GM12864 (cell line): Measurements from ENCODE around the gene GRID1.

Experiments
- DNase-seq: peaks from one replicate; pipeline ENCODE4 v3.0.0-alpha.2; 2011; ENCODE audit warnings: low read depth
- H3K4me3 ChIP-seq: 2 replicates; pipeline ENCODE4 v1.5.1; 2011; ENCODE audit warnings: mild to moderate bottlenecking, low read depth, low read length, control low read depth
- CTCF ChIP-seq: IDR thresholded peaks from 2 replicates; pipeline ENCODE4 v1.5.1; 2011; ENCODE audit warnings: low read depth, mild to moderate bottlenecking, moderate library complexity, low read length, control low read depth, inconsistent platforms; ENCODE audit errors: missing control alignments

GRID1 gene

GRCh38 chr10:86300399-86300925 lies 66.1 kb downstream of the GRID1 start:
- no peak overlapping the region for H3K4me3 ChIP-seq
- no peak for DNase-seq
- TF ChIP-seq CTCF = no peak

DNA sequence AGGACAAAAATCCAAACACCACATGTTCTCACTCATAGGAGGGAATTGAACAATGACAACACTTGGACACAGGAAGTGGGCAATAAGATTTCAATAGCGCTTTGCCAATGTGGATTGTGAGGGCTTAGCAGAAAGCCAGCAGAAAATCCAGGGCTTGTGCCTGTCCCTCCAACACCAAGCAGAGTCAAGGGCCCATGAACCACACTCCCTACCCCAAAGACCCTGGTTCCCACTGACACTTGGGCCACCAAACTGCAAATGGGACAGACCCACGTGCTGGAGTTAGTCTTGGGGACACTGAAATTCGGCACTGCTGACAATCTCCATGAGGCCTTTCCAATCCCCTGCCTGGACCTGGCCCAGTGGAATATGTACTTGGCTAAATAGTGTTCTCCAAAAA lies 67.0 kb downstream of the GRID1 start:
- no peak for TF ChIP-seq CTCF
- no peak for DNase-seq
- H3K4me3 ChIP-seq = no peak overlapping the region

DNA sequence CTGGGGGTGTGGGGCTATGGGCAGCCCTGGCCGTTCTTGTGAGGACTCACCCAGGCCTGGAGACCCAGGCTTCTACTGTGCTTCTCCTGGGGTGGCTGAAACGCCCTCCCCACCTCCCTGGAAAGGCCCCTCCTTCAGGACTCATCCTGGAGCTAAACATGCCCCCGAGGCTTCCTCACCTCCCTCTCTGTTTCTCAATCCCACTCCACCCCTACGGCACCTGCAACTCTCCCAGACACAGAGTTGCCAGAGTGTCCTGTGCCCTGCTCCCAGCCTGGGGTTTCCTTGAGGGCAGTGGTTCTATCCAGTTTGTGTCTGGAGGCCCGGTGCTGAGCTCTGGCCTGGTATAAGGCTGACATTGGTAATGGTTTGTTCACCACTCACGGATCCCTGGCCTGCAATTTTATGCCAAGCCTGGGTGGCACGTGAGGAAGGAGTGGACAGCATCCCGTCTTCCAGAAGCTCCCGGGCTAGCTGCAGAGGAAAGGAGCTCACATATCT lies 68.0 kb downstream of the GRID1 start:
- no peak overlapping the region for H3K4me3 ChIP-seq
- TF ChIP-seq CTCF = no peak
- no peak for DNase-seq

DNA sequence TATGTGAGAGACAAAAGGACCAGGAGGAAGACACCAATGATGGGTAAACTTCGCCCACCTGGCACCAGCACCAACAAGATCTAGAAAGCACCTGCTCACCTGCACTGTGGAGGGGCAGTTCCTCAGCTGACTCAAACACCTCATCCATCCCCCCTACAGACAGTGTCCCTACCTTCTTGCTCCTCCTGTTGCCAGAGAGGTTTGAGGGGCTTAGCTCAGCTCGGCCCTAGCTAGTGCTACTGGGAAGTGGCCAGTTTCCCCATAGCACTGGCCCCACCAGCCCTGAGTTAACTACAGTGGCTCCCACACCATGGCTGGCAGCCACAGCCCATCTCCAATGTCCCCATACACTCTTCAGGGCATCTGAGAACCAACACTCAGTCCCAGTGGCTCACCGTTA lies 70.8 kb downstream of the GRID1 start:
- TF ChIP-seq CTCF = no peak
- DNase-seq = no peak
- no peak overlapping the region for H3K4me3 ChIP-seq

DNA sequence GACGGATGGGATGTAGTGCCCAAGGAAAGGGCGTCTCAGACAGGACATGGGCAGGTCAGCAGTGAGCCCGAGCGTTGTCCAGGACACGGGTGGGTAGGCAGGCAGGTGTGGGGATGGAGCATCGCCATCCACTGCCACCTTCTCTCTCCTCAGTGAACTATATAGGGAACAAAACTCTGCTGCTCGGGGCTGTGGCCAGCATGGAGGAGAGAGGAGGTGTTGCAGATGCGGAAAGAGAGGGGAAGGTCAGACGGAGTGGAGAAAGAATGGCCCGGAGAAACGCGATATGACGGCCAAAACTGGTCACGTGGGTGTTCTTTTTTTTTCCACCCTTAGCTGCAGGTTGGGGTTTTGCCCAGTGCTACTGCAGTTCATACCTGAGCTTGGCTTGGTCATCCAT lies 71.2 kb downstream of the GRID1 start:
- no peak for DNase-seq
- TF ChIP-seq CTCF = no peak
- H3K4me3 ChIP-seq = no peak overlapping the region

DNA sequence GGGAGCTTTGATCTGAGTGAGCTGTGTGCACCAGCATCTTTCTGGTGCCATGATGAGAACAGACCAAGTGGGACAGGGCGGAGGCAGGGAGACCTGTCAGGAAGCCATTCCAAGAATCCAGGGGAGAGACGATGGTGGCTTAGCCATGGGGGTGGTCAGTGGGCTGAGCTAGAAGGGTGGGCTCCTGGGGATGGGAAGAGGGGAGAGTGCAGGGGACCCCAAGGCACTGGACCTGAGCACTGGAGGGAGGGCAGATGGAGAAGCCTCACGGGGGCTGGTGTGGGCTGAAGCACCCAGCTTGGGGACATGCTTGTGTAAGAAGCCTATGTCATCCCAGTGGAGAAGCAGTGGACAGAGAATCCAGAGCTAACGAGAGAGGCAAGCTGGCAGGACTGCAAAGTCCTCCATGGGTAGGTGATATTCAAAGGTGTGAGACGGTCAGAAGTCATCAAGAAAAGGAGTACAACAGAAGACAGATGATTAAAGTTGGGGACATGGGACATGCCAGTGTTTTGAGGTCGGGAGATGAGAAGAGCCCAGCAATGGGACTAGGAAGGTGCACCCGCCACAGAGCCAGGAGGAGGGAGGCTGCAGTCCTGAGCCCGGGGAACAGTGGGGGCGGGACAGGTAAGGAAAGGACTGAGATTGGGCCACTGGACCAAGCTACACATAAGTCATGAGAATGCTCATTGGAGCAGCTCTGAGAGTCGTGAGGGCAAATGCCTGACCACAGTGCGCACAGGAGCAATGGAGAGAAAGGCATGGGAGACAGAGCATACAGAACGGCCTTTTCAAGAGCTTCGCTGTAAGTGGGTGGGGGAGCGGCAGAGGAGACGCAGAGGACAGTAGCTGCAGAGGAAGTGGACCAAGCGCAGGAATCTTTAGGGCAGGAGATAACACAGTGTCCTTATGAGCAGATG lies 72.0 kb downstream of the GRID1 start:
- no peak overlapping the region for H3K4me3 ChIP-seq
- DNase-seq = no peak
- TF ChIP-seq CTCF = no peak
